Esophagus squamous epithelium (tissue), 4 donors: Measurements from ENCODE around the gene ANKRD11.

Source experiments
- CTCF ChIP-seq, 6 experiments: fragments of 450-650 bp in 4 of 6; fragments of 200-600 bp in 2 of 6; sonication (generic) in 2 of 6; IDR thresholded peaks; one replicate each; pipeline ENCODE4 v1.5.1; 2016 to 2019; ENCODE audit warnings: antibody characterized with exemption in 6 of 6, mild to moderate bottlenecking in 4 of 6, moderate library complexity in 4 of 6
- POLR2A ChIP-seq, 4 donors: fragments of 450-650 bp; IDR thresholded peaks; one replicate each; pipeline ENCODE4 v1.6.1; 2017; ENCODE audit warnings: antibody characterized with exemption in 4 of 4, mild to moderate bottlenecking in 4 of 4, moderate library complexity in 3 of 4

DNA sequence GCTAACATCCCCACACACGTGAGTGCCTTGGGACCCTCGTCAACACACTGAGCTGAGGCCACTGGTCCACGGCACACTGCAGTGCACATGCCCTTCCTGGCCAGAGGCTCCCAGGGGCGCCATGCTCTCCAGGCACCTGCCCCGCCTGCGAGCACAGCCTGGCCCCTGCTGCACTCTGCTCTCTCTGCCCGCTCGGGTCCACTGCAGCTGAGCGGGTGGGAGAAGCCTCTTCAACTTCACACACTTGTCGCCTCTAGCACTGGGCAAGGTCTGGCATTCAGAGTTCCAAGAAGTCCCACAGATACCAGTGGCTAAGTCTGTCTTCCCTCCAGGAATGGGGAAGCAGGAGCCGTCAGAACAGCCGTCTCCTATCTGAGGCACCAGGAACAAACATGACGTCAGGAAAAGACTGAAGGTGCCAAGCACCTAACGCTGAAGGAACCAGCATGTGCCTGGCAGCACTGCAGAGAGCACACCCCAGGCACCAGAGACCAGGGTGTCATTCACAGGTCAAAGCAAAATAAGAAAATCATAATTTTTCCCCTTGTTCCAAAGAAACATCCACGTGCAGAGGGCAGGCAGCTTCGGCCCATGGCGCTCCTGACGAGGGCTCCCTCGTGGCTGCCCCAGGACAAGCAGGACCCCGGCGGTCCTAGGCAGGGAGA lies 189.9 kb downstream of the ANKRD11 start:
- TF ChIP-seq CTCF (IDR thresholded peaks at IDR 0.05) = no peak
- TF ChIP-seq POLR2A (IDR thresholded peaks at IDR 0.05) = no peak
